HG03064 (cell line): Measurements from ENCODE around the gene CAMK4.
"Not testable (repeated sequence)": the region's sequence is repeated elsewhere in the genome, so short reads cannot be mapped to it uniquely, and the experiment has no call there.

Experiments
- ATAC-seq: cut with Tn5 transposase; IDR thresholded peaks from one replicate; pipeline ENCODE4 v1.9.1; 2021; ENCODE audit warnings: low read depth; ENCODE audit not compliant: unreplicated experiment

CAMK4 gene

DNA sequence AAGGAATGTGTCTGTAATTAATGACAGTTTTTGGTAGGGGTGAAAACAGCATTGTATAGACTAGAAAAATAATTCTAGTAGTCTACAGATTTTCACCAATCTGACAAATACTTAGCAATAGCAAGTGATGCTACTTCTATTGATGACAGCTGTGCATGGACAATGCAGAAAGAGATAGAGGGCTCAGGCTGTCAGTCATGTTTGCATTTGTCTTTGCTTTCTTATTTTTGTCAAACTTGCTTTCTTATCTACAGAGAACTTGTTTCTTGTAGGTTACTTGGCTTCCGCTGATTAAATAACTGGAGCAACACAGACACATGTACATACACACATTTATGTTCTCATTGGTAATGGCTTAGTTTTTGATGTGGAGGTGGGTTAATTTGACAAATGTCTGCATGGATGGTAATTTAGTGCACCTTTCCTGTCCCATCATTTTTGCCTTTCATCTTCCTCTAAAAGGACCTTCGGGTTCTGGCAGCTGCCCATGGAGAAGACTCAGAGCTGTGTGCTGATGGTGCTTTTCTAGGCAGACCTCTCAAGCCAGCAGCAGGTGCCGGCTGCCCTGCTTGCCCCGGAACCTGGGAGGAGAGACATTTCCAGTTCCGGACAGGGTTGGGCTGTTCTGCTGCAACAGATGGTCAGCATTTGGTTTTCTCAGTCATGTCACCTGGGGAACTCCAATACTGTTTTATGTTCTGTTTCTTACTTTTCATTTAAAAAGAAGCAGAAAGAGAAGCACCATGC lies 28.8 kb downstream of the CAMK4 start:
- peak; percentile 71 for ATAC-seq

DNA sequence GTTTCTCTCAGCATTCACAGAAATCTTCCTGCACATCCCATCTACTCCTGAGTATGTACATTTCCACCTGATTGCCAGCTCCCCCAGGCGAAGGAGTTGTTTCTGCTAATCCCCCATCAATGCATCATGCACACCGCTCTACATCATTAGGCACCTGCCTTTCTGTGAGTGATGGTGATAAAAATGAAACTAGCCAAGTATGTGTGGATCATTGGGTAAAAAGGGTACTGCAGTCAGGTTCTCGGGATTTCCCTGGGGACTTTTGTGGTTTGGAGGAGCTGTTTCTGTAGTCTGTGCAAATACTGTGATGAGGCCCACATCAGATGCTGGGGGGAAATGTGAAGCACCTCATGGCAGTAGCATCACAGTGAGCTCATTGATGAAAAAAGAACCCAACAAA lies 30.4 kb downstream of the CAMK4 start:
- ATAC-seq, result peak; percentile 62

DNA sequence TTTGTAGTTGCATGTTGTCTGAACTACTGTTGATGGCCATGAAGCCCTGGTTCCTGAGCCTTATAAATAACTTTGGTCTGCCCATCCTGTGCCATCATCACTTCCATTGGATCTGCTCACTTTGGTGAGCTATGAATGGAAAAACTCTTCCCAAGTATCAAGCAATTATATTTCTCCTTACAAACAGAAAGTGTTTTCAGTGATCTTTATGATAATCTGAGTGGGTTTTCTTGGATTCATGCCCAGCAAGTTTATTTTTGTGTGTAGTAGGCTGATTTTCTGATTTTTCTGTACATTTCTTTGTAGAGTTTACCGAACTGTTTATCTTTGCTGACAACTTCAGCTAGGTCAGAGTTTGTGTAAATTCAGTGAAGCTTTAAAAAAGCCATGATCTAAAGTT lies 31.0 kb downstream of the CAMK4 start:
- ATAC-seq, result no peak

DNA sequence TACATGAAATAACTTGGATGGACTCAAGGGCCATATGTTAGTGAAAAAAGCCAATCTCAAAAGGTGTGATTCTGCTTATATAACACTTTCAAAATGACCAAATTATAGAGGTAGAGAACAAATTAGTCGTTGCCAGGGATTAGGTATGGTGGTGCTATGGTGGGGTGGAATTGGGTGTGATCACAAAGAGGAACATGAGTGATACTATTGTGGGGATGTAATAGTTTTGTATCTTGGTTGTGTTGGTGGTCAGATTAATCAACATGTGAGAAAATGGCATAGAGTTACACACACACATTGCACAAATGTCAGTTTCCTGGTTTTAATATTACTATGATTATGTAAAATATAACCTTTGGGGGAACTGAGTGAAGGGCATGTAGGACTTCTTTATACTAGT lies 31.9 kb downstream of the CAMK4 start:
- ATAC-seq, result no peak

DNA sequence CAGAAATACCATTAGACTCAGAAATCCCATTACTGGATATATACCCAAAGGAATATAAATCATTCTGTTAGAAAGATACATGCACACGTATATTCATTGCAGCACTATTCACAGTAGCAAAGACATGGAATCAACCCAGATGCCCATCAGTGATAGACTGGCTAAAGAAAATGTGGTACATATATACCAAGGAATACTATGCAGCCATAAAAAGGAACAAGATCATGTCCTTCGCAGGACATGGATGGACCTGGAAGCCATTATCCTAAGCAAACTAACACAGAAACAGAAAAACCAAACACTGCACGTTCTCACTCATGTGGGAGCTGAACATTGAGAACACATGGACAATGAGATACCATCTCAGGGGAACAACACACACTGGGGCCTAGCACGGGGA lies 33.4 kb downstream of the CAMK4 start:
- ATAC-seq, result not testable (repeated sequence)

DNA sequence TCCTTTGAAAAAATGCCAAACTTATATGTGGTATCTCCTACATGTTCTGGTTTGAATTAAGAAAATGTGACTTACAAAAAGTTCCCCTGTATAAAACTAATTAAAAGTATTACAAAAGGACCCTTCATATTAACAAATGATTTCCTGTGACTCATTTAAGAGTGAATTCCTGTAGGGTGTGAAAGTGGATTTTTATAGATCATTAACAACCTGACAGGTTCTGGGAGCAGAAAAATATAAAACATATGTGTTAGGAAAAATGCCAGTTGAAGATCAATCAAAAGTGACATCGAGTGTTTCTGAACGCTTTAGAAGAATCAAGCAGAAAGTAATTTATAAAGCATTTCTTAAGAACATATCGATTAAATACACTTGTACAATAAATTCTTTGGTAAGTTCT lies 35.5 kb downstream of the CAMK4 start:
- ATAC-seq, result no peak

DNA sequence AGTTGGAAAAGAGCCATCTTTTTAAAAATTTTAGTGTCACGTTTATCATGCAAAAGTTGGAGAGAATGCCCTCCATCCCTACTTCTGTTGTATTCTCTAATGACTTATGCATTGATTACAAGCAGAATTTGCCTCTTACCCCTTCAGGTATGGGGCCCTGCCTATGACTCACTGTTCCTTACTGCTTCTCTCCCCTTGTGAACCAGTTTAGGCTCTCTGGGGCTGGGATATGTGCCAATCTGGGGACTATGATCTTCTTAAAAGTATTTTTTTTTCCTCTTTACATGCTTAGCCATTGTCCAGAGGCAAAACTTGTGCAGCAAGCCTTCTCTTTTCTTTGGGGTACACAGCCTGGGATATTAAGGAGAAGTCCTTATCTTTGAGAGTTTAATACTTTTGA lies 37.4 kb downstream of the CAMK4 start:
- ATAC-seq, result no peak

DNA sequence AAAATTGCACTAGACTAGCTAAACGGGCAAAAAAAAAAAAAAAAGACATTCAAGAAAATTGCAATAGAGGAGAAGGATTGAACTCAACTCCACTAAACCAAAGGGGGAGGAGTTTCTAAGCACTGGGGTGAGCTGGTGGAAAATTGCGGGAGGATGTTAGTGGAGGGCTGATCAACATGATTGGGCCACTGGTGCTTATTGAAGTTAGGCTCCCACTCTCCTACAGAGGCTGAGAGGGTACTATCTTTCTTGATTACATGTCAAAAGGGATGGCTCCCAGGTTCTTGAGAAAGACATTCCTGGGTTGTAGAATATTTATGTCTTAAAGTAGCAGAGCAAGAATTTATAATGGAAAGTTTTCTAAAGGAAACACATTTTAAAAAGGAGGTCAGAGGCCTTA lies 38.0 kb downstream of the CAMK4 start:
- no peak for ATAC-seq

DNA sequence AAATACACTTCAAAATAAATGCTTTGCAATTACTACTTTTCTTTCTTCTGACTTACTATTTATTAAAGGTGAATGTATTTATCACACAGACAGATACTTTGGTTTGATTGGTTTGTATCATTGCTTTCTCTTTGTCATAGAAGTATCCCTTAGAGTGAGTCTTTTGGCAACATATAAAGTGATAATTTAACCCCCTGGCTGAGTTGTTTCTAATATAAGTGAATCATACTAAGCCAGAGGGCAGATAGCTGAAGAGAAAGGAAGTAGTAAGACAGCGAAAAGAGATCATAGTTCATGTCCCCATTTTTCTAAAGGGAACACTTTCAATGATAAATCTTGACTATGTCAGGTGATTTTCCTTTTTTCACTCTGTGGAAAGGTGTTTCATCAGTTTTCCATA lies 38.6 kb downstream of the CAMK4 start:
- no peak for ATAC-seq

DNA sequence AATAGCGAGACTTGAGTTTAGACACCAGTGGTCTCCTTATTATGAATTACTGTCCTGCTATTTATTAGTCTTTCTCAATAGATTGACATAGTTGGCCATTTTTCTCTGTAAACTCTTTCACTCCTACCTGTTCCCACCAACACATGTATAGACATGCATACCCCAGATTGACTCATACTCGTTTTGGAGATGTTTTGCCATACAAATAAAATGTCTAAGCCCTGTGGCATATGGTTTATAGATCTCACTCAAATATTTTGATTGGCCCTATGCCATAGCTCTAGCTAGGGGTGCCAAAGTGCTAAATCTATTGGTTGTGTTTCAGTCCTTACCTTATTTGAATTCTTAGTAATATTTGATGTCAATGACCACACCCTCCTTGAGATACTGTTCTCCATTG lies 42.3 kb downstream of the CAMK4 start:
- ATAC-seq, result no peak

DNA sequence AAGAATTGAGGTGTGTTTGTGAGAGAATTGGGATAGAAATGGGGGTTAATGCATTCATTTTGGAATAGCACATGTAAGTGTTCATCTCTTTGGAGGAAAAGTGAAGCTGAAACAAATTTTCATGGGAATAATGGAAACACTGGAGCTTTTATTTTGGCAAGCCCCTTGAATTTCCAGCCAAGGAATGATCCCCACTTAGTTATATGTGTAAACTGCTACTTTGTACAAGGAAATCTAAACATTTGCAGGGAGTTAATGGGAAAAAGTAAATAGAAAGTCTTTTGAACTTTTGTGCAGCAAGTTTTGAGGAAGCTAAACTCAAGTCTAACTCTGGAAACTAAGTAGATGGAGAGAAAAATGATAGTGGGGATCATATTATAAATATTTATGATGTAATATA lies 44.1 kb downstream of the CAMK4 start:
- no peak for ATAC-seq

DNA sequence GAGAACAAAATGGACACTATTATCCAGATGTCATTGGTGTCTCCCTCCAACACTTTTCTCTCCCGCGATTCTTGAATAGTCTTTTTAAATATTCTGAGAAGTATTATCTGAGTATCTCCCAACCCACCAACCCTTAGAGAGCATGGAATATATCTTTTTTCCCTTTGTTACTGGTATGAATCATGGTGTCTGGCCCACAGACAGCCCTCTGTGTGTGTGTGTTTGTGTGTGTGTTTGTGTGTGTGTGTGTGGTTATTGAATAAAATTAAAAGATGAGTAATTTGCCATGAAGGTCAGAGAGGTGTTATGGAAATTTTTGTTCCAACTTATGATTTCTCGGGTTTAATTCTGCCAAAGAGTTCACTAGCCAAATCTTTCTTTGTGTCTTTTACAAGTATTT lies 47.7 kb downstream of the CAMK4 start:
- ATAC-seq, result no peak

DNA sequence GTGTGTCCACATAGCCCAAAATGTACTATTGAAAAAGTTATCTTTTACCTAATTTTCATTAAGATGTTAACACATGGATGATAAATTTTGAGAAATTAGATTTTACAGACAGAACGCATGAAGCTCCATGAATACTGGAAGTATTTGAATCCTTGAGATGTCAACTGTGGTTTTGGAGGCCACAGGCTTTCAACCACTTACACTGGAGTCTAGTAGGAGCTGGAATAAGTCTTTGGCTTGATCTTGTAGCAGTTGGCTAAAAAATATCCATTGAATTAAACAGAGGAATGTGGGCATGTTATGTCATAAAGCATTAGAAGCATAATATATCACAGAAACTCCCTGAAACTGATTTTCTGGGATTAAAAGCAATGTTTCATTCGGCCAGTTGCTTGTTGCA lies 52.9 kb downstream of the CAMK4 start:
- no peak for ATAC-seq

DNA sequence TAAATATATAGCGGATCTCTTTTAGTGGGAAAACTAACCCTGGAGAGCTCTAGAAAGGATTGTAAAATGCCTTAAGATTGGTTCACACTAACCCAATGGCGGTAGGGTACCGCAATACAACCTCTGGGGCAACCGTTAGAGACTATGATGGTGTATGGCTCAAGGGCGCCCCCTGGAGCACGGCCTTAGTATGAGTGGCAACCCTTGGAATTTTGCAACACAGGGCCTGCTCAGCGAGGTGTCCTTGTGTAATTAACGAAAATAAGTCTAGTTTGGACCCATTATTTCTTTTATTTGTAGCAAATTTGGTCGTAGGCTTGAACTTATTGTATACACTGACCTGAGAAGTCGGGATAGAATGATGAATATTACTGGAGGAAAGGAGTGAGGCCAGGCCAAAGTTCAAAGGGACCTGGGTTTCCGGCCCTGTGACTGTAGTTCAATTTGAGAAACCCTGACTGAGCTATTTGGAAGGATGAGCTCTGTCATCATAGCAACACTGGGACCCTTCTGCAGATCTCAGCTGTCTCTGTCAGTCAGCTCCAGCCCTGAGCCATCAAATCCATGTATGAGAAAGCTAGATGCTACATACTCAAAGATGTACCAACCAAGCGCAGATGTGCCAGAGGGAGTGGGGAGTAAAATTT lies 54.8 kb downstream of the CAMK4 start:
- ATAC-seq, result peak; percentile 85

DNA sequence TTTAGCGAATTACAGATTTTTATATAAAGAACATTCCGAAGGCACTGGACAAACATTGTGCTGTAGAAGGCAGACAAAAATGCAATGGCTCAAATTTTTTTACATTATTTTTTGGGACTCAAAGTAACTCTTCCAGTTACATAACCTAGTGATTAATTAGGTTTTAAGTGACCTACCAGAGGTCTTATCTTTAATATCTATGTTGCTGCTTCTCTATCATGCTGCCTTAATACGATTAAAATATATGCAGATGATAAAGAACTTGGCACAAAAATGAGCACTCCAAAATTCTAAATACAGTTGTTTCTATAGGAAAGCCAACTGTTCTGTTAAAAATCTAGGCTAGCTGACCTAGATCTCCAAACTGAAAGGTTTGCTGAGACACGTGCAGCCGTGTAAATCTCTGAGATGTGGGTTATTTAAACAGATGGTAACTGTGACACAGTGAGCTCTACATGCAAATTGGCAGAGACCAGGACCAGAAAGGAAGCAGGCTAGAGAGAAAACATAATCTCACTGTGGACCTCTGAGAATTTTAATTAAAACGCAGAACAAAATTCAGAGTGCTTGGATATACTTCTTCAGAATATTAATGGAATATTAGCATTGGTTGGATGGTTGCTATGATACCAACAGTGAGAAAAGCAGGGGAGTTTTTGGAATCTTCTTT lies 56.2 kb downstream of the CAMK4 start:
- no peak for ATAC-seq

DNA sequence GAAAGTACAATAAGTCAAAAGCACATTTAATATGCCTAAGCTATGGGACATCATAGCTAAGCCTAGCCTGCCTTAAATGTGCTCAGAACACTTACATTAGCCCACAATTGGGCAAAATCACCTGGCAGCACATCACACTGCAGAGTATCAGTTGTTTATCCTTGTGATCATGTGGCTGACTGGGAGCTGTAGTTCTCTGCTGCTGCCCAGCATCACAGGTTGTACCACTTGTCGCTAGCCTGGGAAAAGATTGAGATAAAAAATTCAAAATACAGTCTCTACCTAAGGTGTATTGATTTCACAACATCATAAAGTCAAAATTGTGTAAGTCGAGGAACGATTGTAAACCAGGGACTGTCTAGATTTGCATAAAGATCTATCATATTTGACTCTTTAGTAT lies 58.6 kb downstream of the CAMK4 start:
- no peak for ATAC-seq

DNA sequence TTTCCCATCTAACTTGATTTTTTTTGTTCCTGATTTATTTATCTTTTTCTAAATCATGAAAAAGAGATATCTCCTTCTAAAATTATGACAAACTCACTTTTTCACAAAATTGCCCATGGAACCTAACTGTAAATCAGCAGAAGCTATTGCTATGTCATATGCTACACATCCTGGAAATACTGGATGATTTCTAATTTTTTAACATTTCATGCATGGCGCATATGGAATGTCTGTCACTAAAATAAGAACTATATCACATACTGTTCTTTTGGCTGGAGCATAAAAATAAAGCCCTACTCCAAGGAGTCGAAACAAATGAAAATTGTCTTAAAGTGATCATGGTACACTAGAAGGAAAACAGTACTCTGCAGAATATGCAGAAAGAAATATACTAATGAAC lies 60.6 kb downstream of the CAMK4 start:
- ATAC-seq, result no peak

DNA sequence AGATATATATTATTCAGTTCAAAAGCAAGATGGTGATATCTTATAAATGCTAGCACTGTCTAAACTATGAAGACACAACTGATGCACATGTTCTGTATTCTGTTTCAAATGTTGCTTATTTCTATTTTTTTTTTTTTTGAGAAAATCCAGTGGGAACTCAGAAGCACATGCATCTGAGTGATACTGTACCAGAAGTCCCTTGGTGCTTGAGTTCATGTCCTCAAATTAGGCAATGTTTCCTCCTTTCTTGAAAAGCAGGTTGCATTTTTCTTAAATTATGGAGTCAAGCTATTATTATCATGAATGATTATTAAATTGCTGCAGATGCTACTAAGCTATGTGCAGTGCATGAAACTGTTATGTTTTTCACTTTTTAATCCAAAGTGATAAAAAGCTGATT lies 70.4 kb downstream of the CAMK4 start:
- no peak for ATAC-seq

DNA sequence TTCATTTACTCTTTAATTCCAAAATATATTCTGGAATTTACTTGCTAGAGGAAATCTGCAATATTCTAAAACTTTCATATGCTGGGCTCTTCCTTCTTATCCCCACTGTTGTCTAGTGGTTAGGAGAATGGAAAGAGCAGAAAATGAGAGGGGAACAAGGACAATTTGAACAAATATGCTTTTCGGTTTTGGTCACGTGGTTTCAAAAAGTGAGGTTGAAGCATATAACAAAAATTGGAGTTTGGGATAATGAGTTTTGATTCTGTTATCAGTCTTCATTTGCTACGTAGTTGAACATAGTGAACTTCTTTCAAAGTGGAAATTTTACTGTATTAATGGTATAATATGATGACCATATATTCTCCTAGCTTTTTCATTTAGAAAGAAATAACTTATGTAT lies 71.5 kb downstream of the CAMK4 start:
- ATAC-seq, result no peak

DNA sequence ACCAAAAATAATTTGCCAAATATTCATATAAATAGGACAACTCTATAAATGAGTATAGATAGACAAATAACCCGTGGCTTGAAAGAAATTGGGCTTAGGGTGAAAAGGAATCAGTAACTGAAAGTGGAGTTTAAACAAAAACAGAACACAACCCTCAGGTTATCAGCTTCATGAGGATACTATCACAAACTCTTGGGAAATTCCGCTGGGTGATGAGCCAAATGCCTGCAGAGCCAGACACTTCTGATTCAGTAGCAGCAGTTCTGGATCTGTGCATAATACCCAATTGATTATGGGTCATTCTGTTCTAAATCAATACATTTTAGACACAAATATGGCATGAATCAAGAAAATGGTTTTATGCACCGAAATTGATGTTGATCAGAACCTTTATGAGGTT lies 72.4 kb downstream of the CAMK4 start:
- ATAC-seq, result no peak

DNA sequence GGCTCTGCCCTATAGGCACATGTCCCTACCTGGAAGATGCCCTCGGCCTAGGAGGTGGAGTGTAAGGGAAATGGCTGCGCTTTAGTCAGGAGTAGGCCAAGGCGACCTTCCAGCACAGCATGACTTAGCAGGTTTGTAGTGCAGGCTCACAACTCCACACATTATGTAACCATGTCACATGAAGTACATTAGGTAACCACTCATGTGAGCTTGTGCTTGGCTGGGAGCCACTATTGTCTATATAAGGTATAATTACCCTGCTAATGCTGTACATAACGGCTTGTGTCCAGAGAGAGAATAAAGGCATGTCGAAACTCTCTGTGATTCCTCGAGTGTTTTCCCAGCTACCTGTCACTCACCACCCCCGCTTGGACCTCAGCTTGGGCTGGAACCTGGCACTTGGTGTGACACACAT lies 74.9 kb downstream of the CAMK4 start:
- no peak for ATAC-seq

DNA sequence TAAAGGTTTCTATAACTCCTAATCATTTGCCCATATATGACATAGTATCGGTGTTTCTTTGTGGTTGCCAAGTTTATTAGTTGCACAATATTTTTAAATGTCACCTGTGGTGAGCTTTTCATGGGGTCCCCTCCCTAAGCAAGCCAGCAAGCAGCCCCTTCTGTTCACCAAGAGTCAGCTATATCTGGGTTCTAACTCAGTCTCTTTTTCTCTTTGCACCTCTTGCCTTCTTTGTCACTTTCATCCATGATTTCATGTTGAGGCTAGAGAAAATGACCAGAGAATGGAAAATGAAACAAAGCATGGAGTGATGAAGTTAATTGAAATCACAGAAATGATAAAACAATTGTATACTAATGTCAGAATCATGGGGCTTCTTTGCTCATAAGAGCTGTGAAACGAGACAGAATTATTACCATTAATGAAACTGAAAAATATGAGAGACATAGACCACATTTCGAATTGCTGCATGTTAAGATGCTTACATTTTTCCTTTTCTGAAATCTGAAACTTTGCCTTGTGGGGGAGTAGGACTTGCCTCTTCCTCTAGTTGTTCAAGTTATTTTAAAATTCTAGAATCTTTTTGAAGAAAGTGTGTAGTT lies 75.7 kb downstream of the CAMK4 start:
- ATAC-seq, result peak; percentile 64
